PC-3 (cell line): ENCODE data around the gene ALDH16A1. TPM values are rescaled to one million over a fixed set of nuclear protein-coding genes. Genes with fewer than 3 reads are reported as not detected.

Experiments used
- ATAC-seq: fragments of 200-7000 bp; cut with Tn5 transposase; 2 replicates; pipeline ENCODE4 v1.9.1; 2020; ENCODE audit warnings: mild to moderate bottlenecking, moderate library complexity
- BruUV-seq: library from RNA; stranded (reverse); fragments of 400-500 nt; replicated peaks from 2 replicates; lab custom pipeline; 2021; lab: Mats Ljungman, UMichigan
- CTCF ChIA-PET: fragments of 300-600 bp; sonication (Branson Sonifier 250); formaldehyde crosslinking; loops from one replicate; lab custom pipeline; 2022; ENCODE audit warnings: antibody characterized with exemption; lab: Charles Lee
- POLR2A ChIA-PET: fragments of 300-600 bp; sonication (Branson Sonifier 250); formaldehyde crosslinking; loops from one replicate; lab custom pipeline; 2022; ENCODE audit warnings: antibody characterized with exemption; ENCODE audit not compliant: unreplicated experiment; lab: Charles Lee
- DNase-seq: peaks from one replicate; pipeline ENCODE4 v3.0.0-alpha.2; 2015
- H2AFZ ChIP-seq: fragments of 300-600 bp; sonication (generic); 2 replicates; pipeline ENCODE4 v1.6.0; 2016; ENCODE audit warnings: antibody characterized with exemption, low read length
- H3F3A ChIP-seq: fragments of 300-600 bp; sonication (generic); one replicate; pipeline ENCODE4 v1.6.0; 2017; ENCODE audit warnings: antibody characterized with exemption, low read length, control low read depth, mild to moderate bottlenecking; ENCODE audit not compliant: unreplicated experiment
- H3K27ac ChIP-seq: fragments of 300-600 bp; sonication (generic); 2 replicates; pipeline ENCODE4 v1.5.1; 2016; ENCODE audit warnings: mild to moderate bottlenecking, low read length
- H3K27me3 ChIP-seq: fragments of 300-600 bp; sonication (generic); 2 replicates; pipeline ENCODE4 v1.6.1; 2016; ENCODE audit warnings: low read length, mixed read lengths
- H3K36me3 ChIP-seq: fragments of 300-600 bp; sonication (generic); 2 replicates; pipeline ENCODE4 v1.6.1; 2016; ENCODE audit warnings: low read depth, mixed run types, low read length, mixed read lengths
- H3K4me1 ChIP-seq: fragments of 300-600 bp; sonication (generic); 2 replicates; pipeline ENCODE4 v1.5.1; 2016; ENCODE audit warnings: low read length; ENCODE audit not compliant: insufficient read depth
- H3K4me2 ChIP-seq: fragments of 300-600 bp; sonication (generic); 2 replicates; pipeline ENCODE4 v1.6.0; 2016; ENCODE audit warnings: low read length
- H3K4me3 ChIP-seq: fragments of 300-600 bp; sonication (generic); 2 replicates; pipeline ENCODE4 v1.5.1; 2016; ENCODE audit warnings: mild to moderate bottlenecking, low read length, mixed read lengths
- H3K79me2 ChIP-seq: fragments of 300-600 bp; sonication (generic); 2 replicates; pipeline ENCODE4 v1.6.1; 2017; ENCODE audit warnings: low read length, mixed read lengths
- H3K9ac ChIP-seq: fragments of 300-600 bp; sonication (generic); 2 replicates; pipeline ENCODE4 v1.6.0; 2016; ENCODE audit warnings: mild to moderate bottlenecking, low read length
- H3K9me2 ChIP-seq: fragments of 300-600 bp; sonication (generic); replicated peaks from 2 replicates; pipeline ENCODE4 v1.6.1; 2016; ENCODE audit warnings: mixed run types, low read length, mixed read lengths
- H3K9me3 ChIP-seq: fragments of 300-600 bp; sonication (generic); 2 replicates; pipeline ENCODE4 v1.6.1; 2016; ENCODE audit warnings: low read length, mixed read lengths
- H4K20me1 ChIP-seq: fragments of 300-600 bp; sonication (generic); 2 replicates; pipeline ENCODE4 v1.6.1; 2016; ENCODE audit warnings: low read length, mixed read lengths
- EZH2 ChIP-seq: fragments of 300-600 bp; sonication (generic); IDR thresholded peaks from one replicate; pipeline ENCODE4 v1.6.1; 2017; ENCODE audit warnings: antibody characterized with exemption, mild to moderate bottlenecking, low read length; ENCODE audit not compliant: unreplicated experiment
- EZH2phosphoT487 ChIP-seq: fragments of 300-600 bp; sonication (generic); IDR thresholded peaks from 2 replicates; pipeline ENCODE4 v1.6.1; 2018; ENCODE audit warnings: mild to moderate bottlenecking, antibody characterized with exemption, low read length, borderline replicate concordance
- intact Hi-C: fragments of 100-400 bp; cut with micrococcal nuclease; formaldehyde crosslinking; loops from 2 replicates; pipeline ENCODE4 v1.9.0; 2023
- microRNA-seq: library from miRNA; unstranded; fragments of <30 nt; microRNA quantifications from one replicate; pipeline ENCODE4 v1.1.0, GENCODE V29; 2020; ENCODE audit not compliant: unreplicated experiment
- total RNA-seq: library from RNA; depleted of rRNA; stranded (reverse); fragments of >200 nt; gene quantifications from 2 replicates; pipeline ENCODE4 v1.2.3, GENCODE V29; 2014; rRNA removed
- TF ChIP-seq, protein P1 (sequence below): fragments of 300-600 bp; sonication (generic); conservative IDR thresholded peaks from 2 replicates; pipeline ENCODE4 v1.5.1; 2017; ENCODE audit warnings: antibody characterized with exemption, low read depth, mild to moderate bottlenecking, low read length

The ALDH16A1 gene
- total RNA-seq, 1 experiment from 2014 or later = not detected

DNA sequence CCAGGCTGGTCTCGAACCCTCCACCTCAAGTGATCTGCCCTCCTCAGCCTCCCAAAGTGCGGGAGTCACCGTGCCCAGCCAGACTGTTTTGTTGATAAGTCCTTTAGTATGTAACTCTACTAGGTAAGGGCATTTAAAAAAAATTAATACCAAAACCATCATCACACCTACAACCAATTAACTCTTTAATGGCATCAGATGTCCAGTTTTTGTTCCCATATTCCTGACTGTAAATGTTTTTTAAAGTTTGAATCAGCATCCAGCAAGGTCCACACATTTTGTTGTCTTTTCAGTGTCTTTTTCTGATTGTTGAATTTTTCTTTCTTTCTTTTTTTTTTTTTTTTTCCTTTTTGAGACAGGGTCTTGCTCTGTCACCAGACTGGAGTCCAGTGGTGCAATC, 65.0 kb downstream of the ALDH16A1 start:
- DNase-seq = no peak
- no peak overlapping the region for H3K27ac ChIP-seq
- peaks cover 6% of the 10 kb centered on the region; the same call in 1 of the 2 replicates for H3K4me1 ChIP-seq
- no peaks in the 10 kb centered on the region for H3F3A ChIP-seq
- no peaks in the 10 kb centered on the region for H3K9me2 ChIP-seq
- ATAC-seq = no peak
- H3K36me3 ChIP-seq = no peaks in the 10 kb centered on the region
- no peak for TF ChIP-seq EZH2phosphoT487
- TF ChIP-seq EZH2 = no peak
- TF ChIP-seq, protein P1, sequence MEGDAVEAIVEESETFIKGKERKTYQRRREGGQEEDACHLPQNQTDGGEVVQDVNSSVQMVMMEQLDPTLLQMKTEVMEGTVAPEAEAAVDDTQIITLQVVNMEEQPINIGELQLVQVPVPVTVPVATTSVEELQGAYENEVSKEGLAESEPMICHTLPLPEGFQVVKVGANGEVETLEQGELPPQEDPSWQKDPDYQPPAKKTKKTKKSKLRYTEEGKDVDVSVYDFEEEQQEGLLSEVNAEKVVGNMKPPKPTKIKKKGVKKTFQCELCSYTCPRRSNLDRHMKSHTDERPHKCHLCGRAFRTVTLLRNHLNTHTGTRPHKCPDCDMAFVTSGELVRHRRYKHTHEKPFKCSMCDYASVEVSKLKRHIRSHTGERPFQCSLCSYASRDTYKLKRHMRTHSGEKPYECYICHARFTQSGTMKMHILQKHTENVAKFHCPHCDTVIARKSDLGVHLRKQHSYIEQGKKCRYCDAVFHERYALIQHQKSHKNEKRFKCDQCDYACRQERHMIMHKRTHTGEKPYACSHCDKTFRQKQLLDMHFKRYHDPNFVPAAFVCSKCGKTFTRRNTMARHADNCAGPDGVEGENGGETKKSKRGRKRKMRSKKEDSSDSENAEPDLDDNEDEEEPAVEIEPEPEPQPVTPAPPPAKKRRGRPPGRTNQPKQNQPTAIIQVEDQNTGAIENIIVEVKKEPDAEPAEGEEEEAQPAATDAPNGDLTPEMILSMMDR = no peak
- no peaks in the 10 kb centered on the region for H3K9me3 ChIP-seq
- no peak overlapping the region for H2AFZ ChIP-seq
- CTCF ChIA-PET = no interaction called here
- H3K79me2 ChIP-seq = no peaks in the 10 kb centered on the region
- no peak overlapping the region for H3K4me2 ChIP-seq
- H3K27me3 ChIP-seq = no peaks in the 10 kb centered on the region
- POLR2A ChIA-PET = interaction anchor here (0.6 kb wide), 1 partner anchor 58 kb away, joined by 4 read pairs; no protein-coding TSS in a partner anchor
- no TSS peak for BruUV-seq
- no peak overlapping the region for H3K9ac ChIP-seq
- H3K4me3 ChIP-seq = no peak overlapping the region
- intact Hi-C loops = no loop called here
- no peaks in the 10 kb centered on the region for H4K20me1 ChIP-seq

Small RNA genes within 50 kb of the gene (microRNA-seq; reads per million reads assigned to microRNA genes)
- 3.3 reads per million, percentile 9 among the genes with 10 or more reads in this experiment for gene MIR150

Other genes with a start within 250 kb of the ALDH16A1 start
- gene SLC6A16, start 128.0 kb upstream of the ALDH16A1 start, total RNA-seq = not detected in 2 replicates
- not detected in 2 replicates for gene CD37, start 117.8 kb upstream of the ALDH16A1 start, total RNA-seq
- 56.2 and 72.2 TPM in 2 replicates for gene TEAD2, start 90.8 kb upstream of the ALDH16A1 start, total RNA-seq
- 2.4 and 4.2 TPM in 2 replicates for gene DKKL1, start 89.3 kb upstream of the ALDH16A1 start, total RNA-seq
- not detected in 2 replicates for gene KASH5, start 65.0 kb upstream of the ALDH16A1 start, total RNA-seq
- gene PTH2, start 29.8 kb upstream of the ALDH16A1 start, total RNA-seq = not detected in 2 replicates
- gene GFY, start 27.8 kb upstream of the ALDH16A1 start, total RNA-seq = not detected in 2 replicates
- gene SLC17A7, start 11.7 kb upstream of the ALDH16A1 start, total RNA-seq = 0.11 TPM in 1 of 2 replicates, not detected in the other
- 171 and 200 TPM in 2 replicates for gene PIH1D1, start 1.4 kb upstream of the ALDH16A1 start, total RNA-seq
- 0.18 and 2.8 TPM in 2 replicates for gene FLT3LG, start 21.0 kb downstream of the ALDH16A1 start, total RNA-seq
- gene RPL13A, start 34.4 kb downstream of the ALDH16A1 start, total RNA-seq = 3,023 and 3,169 TPM in 2 replicates
- 3,913 and 5,174 TPM in 2 replicates for gene RPS11, start 43.2 kb downstream of the ALDH16A1 start, total RNA-seq
- 46.3 and 46.7 TPM in 2 replicates for gene FCGRT, start 59.4 kb downstream of the ALDH16A1 start, total RNA-seq
- 33.7 and 70.4 TPM in 2 replicates for gene RCN3, start 74.8 kb downstream of the ALDH16A1 start, total RNA-seq
- 195 and 214 TPM in 2 replicates for gene NOSIP, start 127.3 kb downstream of the ALDH16A1 start, total RNA-seq
- 16.4 and 17.0 TPM in 2 replicates for gene PRRG2, start 128.1 kb downstream of the ALDH16A1 start, total RNA-seq
- 14.6 and 25.7 TPM in 2 replicates for gene PRR12, start 138.0 kb downstream of the ALDH16A1 start, total RNA-seq
- 24.0 and 32.0 TPM in 2 replicates for gene RRAS, start 186.9 kb downstream of the ALDH16A1 start, total RNA-seq
- 46.8 and 78.6 TPM in 2 replicates for gene SCAF1, start 189.0 kb downstream of the ALDH16A1 start, total RNA-seq
- gene IRF3, start 212.6 kb downstream of the ALDH16A1 start, total RNA-seq = 223 and 236 TPM in 2 replicates
- 82.5 and 104 TPM in 2 replicates for gene BCL2L12, start 212.7 kb downstream of the ALDH16A1 start, total RNA-seq
- 625 and 761 TPM in 2 replicates for gene PRMT1, start 224.0 kb downstream of the ALDH16A1 start, total RNA-seq
- 5.0 and 6.3 TPM in 2 replicates for gene ADM5, start 236.4 kb downstream of the ALDH16A1 start, total RNA-seq
- 11.5 and 13.6 TPM in 2 replicates for gene CPT1C, start 237.9 kb downstream of the ALDH16A1 start, total RNA-seq